Stimulated activated naive B cell treated with anti-CD40 and anti-IgM and Interleukin-4, amounts not matched to agents 10 μg/mL and 1 μg/mL and 100 μg/mL, for 72 hours (primary cell): ENCODE results near the gene RFT1.

Experiments
- ATAC-seq, 2 donors: fragments of 150-1000 bp; cut with Tn5 transposase; replicated peaks; 2 replicates each; pipeline ENCODE4 v1.10.0; 2021; ENCODE audit warnings: moderate library complexity in 1 of 2
- DNase-seq: peaks from one replicate; pipeline ENCODE4 v3.0.0; 2021
- H3K27ac Mint-ChIP-seq: one replicate; pipeline ENCODE4 v1.8.0; 2022; ENCODE audit warnings: mild to moderate bottlenecking, mixed read lengths
- H3K27me3 Mint-ChIP-seq, 2 donors: one replicate each; pipeline ENCODE4 v1.8.0; 2022; ENCODE audit warnings: mixed read lengths in 2 of 2
- H3K36me3 Mint-ChIP-seq, 2 donors: one replicate each; pipeline ENCODE4 v1.8.0; 2022; ENCODE audit warnings: mixed read lengths in 2 of 2, mild to moderate bottlenecking in 1 of 2
- H3K4me1 Mint-ChIP-seq, 2 donors: one replicate each; pipeline ENCODE4 v1.8.0; 2022; ENCODE audit warnings: mixed read lengths in 2 of 2, mild to moderate bottlenecking in 1 of 2
- H3K4me3 Mint-ChIP-seq, 2 donors: one replicate each; pipeline ENCODE4 v1.8.0; 2022; ENCODE audit warnings: mild to moderate bottlenecking in 2 of 2, mixed read lengths in 2 of 2, moderate library complexity in 1 of 2
- H3K9me3 Mint-ChIP-seq, 2 donors: one replicate each; pipeline ENCODE4 v1.8.0; 2022; ENCODE audit warnings: mixed read lengths in 2 of 2, mild to moderate bottlenecking in 1 of 2

The RFT1 gene

GRCh38 chr3:53130179-53131061 lies at the start of gene RFT1:
Gene RFT1, minus strand, starts transcription at chr3:53130435. Its CDS starts 35 bp downstream, at chr3:53130400.
- peak; percentile 87 to 94 for ATAC-seq
- H3K4me1 Mint-ChIP-seq: peaks cover 12 to 13% of the 10 kb centered on the region in 2 donors
- peak within 1 kb of the TSS; percentile 98 for H3K27ac Mint-ChIP-seq
- peak within 1 kb of the TSS; percentile 91 to 96 for H3K4me3 Mint-ChIP-seq
- no peaks in the 10 kb centered on the region for H3K27me3 Mint-ChIP-seq
- H3K36me3 Mint-ChIP-seq: peaks cover 5 to 7% of the 10 kb centered on the region in 2 donors
- H3K9me3 Mint-ChIP-seq: no peaks in the 10 kb centered on the region
- DNase-seq: peak; percentile 92

GRCh38 chr3:53179580-53179979 lies 49.3 kb upstream of the RFT1 start:
- H3K27ac Mint-ChIP-seq: peak overlapping the region; percentile 65

GRCh38 chr3:53178246-53178645 lies 48.0 kb upstream of the RFT1 start:
- Mint-ChIP-seq H3K36me3 (peaks cover 75 to 78% of the 10 kb centered on the region in 2 donors), H3K4me1 (peaks cover 64 to 96% of the 10 kb centered on the region in 2 donors), H3K4me3 (no peak overlapping the region), H3K27me3 (no peaks in the 10 kb centered on the region), H3K9me3 (no peaks in the 10 kb centered on the region), H3K27ac (no peak overlapping the region)
- DNase-seq: no peak
- ATAC-seq: no peak

More at GRCh38 chr3:53179580-53179979, 49.3 kb upstream of the RFT1 start:
- peaks cover 78 to 81% of the 10 kb centered on the region in 2 donors for H3K36me3 Mint-ChIP-seq
- H3K4me3 Mint-ChIP-seq: peak overlapping the region; percentile 15 to 54
- H3K4me1 Mint-ChIP-seq: peaks cover 55 to 83% of the 10 kb centered on the region in 2 donors
- no peaks in the 10 kb centered on the region for H3K27me3 Mint-ChIP-seq
- H3K9me3 Mint-ChIP-seq: no peaks in the 10 kb centered on the region
- DNase-seq (no peak), ATAC-seq (no peak)

- Mint-ChIP-seq H3K4me1 (peaks cover 77 to 98% of the 10 kb centered on the region in 2 donors), H3K4me3 (no peak overlapping the region), H3K27ac (peak overlapping the region; percentile 37), H3K27me3 (no peaks in the 10 kb centered on the region), H3K36me3 (peaks cover 54 to 69% of the 10 kb centered on the region in 2 donors), H3K9me3 (no peaks in the 10 kb centered on the region)
- no peak for ATAC-seq
- no peak for DNase-seq
Observed at GRCh38 chr3:53175613-53176540, 45.6 kb upstream of the RFT1 start.

- no peaks in the 10 kb centered on the region for H3K27me3 Mint-ChIP-seq
- no peak for DNase-seq
- ATAC-seq: no peak
- H3K36me3 Mint-ChIP-seq: peaks cover 43 to 63% of the 10 kb centered on the region in 2 donors
- peaks cover 78 to 98% of the 10 kb centered on the region in 2 donors for H3K4me1 Mint-ChIP-seq
- H3K9me3 Mint-ChIP-seq: no peaks in the 10 kb centered on the region
- no peak overlapping the region for H3K27ac Mint-ChIP-seq
- peak overlapping the region in 1 of 2 donors; percentile 55 for H3K4me3 Mint-ChIP-seq
Observed at GRCh38 chr3:53174346-53175250, 44.4 kb upstream of the RFT1 start.

GRCh38 chr3:53173107-53173506 lies 42.9 kb upstream of the RFT1 start:
- Mint-ChIP-seq H3K27me3 (no peaks in the 10 kb centered on the region), H3K27ac (peak overlapping the region; percentile 48), H3K4me1 (peaks cover 79 to 98% of the 10 kb centered on the region in 2 donors), H3K36me3 (peaks cover 38 to 59% of the 10 kb centered on the region in 2 donors), H3K4me3 (no peak overlapping the region), H3K9me3 (no peaks in the 10 kb centered on the region)
- DNase-seq (no peak), ATAC-seq (no peak)

- H3K4me3 Mint-ChIP-seq: peak overlapping the region; percentile 23 to 75
- peaks cover 81 to 98% of the 10 kb centered on the region in 2 donors for H3K4me1 Mint-ChIP-seq
- peak in 1 of 2 donors; percentile 40 for ATAC-seq
- H3K27me3 Mint-ChIP-seq: no peaks in the 10 kb centered on the region
- peak overlapping the region; percentile 84 for H3K27ac Mint-ChIP-seq
- no peak for DNase-seq
- H3K36me3 Mint-ChIP-seq: peaks cover 36 to 56% of the 10 kb centered on the region in 2 donors
- no peaks in the 10 kb centered on the region for H3K9me3 Mint-ChIP-seq
Observed at GRCh38 chr3:53171827-53172505, 41.7 kb upstream of the RFT1 start.

- no peak for ATAC-seq
- H3K4me3 Mint-ChIP-seq: peak overlapping the region; percentile 68 to 75
- H3K4me1 Mint-ChIP-seq: peaks cover 84 to 99% of the 10 kb centered on the region in 2 donors
- H3K27me3 Mint-ChIP-seq: no peaks in the 10 kb centered on the region
- no peaks in the 10 kb centered on the region for H3K9me3 Mint-ChIP-seq
- H3K27ac Mint-ChIP-seq: peak overlapping the region; percentile 84
- DNase-seq: no peak
- peaks cover 36 to 57% of the 10 kb centered on the region in 2 donors for H3K36me3 Mint-ChIP-seq
Observed at GRCh38 chr3:53171064-53171418, 40.8 kb upstream of the RFT1 start.

- H3K4me3 Mint-ChIP-seq: peak overlapping the region; percentile 68 to 75
- peak; percentile 70 for DNase-seq
- peaks cover 82 to 99% of the 10 kb centered on the region in 2 donors for H3K4me1 Mint-ChIP-seq
- no peaks in the 10 kb centered on the region for H3K27me3 Mint-ChIP-seq
- H3K27ac Mint-ChIP-seq: peak overlapping the region; percentile 80
- peaks cover 32 to 51% of the 10 kb centered on the region in 2 donors for H3K36me3 Mint-ChIP-seq
- peak; percentile 76 to 78 for ATAC-seq
- H3K9me3 Mint-ChIP-seq: no peaks in the 10 kb centered on the region
Observed at GRCh38 chr3:53170325-53171063, 40.3 kb upstream of the RFT1 start.

GRCh38 chr3:53169832-53170324 lies 39.6 kb upstream of the RFT1 start:
- ATAC-seq: no peak
- no peak for DNase-seq
- H3K4me1 Mint-ChIP-seq: peaks cover 80 to 99% of the 10 kb centered on the region in 2 donors
- no peak overlapping the region for H3K27ac Mint-ChIP-seq
- H3K27me3 Mint-ChIP-seq: no peaks in the 10 kb centered on the region
- peaks cover 29 to 50% of the 10 kb centered on the region in 2 donors for H3K36me3 Mint-ChIP-seq
- H3K4me3 Mint-ChIP-seq: peak overlapping the region in 1 of 2 donors; percentile 68
- H3K9me3 Mint-ChIP-seq: no peaks in the 10 kb centered on the region

- Mint-ChIP-seq H3K36me3 (peaks cover 25 to 47% of the 10 kb centered on the region in 2 donors), H3K27ac (peak overlapping the region; percentile 7), H3K4me3 (peak overlapping the region; percentile 46 to 57), H3K27me3 (no peaks in the 10 kb centered on the region), H3K9me3 (no peaks in the 10 kb centered on the region), H3K4me1 (peaks cover 77 to 99% of the 10 kb centered on the region in 2 donors)
- no peak for DNase-seq
- no peak for ATAC-seq
Observed at GRCh38 chr3:53169045-53169831, 39.0 kb upstream of the RFT1 start.
